ENCODE results near the gene HSD17B8.

GRCh38 chr6:33193619-33194018, 10.8 kb upstream of the HSD17B8 start:
- TF ChIP-seq, protein P1, sequence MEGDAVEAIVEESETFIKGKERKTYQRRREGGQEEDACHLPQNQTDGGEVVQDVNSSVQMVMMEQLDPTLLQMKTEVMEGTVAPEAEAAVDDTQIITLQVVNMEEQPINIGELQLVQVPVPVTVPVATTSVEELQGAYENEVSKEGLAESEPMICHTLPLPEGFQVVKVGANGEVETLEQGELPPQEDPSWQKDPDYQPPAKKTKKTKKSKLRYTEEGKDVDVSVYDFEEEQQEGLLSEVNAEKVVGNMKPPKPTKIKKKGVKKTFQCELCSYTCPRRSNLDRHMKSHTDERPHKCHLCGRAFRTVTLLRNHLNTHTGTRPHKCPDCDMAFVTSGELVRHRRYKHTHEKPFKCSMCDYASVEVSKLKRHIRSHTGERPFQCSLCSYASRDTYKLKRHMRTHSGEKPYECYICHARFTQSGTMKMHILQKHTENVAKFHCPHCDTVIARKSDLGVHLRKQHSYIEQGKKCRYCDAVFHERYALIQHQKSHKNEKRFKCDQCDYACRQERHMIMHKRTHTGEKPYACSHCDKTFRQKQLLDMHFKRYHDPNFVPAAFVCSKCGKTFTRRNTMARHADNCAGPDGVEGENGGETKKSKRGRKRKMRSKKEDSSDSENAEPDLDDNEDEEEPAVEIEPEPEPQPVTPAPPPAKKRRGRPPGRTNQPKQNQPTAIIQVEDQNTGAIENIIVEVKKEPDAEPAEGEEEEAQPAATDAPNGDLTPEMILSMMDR (IDR thresholded peaks at IDR 0.05; ENCODE audit: low read depth, low read length) = no peak
- no peak for TF ChIP-seq EZH2phosphoT487 (IDR thresholded peaks at IDR 0.05; ENCODE audit: low read depth)
